ENCODE results near the gene COP1.

DNA sequence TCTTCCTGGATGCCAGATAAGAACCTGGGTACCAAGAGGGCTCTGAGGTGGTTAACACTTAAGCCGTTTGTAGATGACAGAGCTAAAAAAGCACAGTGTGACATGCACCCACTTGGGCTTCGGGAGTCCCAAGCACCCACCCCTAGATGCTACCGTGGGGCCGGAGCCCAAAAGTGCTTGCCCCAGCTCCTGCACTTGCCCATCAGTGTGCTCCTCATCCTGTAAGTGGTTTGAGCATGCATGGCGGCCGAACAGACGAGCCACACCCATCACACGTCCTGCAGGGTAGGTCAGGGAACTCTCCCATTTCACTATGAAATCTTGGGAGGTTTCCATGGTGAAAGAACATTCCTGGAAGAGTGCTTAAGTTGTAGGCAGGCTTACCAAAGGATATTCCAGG lies 304.8 kb downstream of the COP1 start:
- TF ChIP-seq MAFK (IDR thresholded peaks at IDR 0.05; ENCODE audit: partially characterized antibody) (no peak), HOXA7 (CRISPR knock-in tag; IDR thresholded peaks at IDR 0.05) (no peak), POLR2AphosphoS2 (conservative IDR thresholded peaks at IDR 0.05; ENCODE audit: low read length) (no peak), JUNB (IDR thresholded peaks at IDR 0.05) (no peak), EP300 (IDR thresholded peaks at IDR 0.05) (no peak), RFX5 (IDR thresholded peaks at IDR 0.05) (no peak), SMC3 (IDR thresholded peaks at IDR 0.05) (no peak), RCOR1 (IDR thresholded peaks at IDR 0.05; ENCODE audit: low read depth, low read length) (no peak)
- TF ChIP-seq, protein P1, sequence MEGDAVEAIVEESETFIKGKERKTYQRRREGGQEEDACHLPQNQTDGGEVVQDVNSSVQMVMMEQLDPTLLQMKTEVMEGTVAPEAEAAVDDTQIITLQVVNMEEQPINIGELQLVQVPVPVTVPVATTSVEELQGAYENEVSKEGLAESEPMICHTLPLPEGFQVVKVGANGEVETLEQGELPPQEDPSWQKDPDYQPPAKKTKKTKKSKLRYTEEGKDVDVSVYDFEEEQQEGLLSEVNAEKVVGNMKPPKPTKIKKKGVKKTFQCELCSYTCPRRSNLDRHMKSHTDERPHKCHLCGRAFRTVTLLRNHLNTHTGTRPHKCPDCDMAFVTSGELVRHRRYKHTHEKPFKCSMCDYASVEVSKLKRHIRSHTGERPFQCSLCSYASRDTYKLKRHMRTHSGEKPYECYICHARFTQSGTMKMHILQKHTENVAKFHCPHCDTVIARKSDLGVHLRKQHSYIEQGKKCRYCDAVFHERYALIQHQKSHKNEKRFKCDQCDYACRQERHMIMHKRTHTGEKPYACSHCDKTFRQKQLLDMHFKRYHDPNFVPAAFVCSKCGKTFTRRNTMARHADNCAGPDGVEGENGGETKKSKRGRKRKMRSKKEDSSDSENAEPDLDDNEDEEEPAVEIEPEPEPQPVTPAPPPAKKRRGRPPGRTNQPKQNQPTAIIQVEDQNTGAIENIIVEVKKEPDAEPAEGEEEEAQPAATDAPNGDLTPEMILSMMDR (IDR thresholded peaks at IDR 0.05) = no peak
- TF ChIP-seq, protein P2, sequence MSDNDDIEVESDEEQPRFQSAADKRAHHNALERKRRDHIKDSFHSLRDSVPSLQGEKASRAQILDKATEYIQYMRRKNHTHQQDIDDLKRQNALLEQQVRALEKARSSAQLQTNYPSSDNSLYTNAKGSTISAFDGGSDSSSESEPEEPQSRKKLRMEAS (IDR thresholded peaks at IDR 0.05) = no peak

Data from A549 (cell line).